Smooth muscle cell (in vitro differentiated cells): Measurements from ENCODE around the gene HTD2. TPM values are rescaled to one million over a fixed set of nuclear protein-coding genes. Genes with fewer than 3 reads are reported as not detected.

Experiments used
- DNase-seq: peaks from one replicate; lab custom pipeline; 2025; ENCODE audit not compliant: unreplicated experiment; lab: John Stamatoyannopoulos, UW
- H2AFZ ChIP-seq: fragments of 200-600 bp; sonication (generic); 2 replicates; pipeline ENCODE4 v1.6.0; 2016; ENCODE audit warnings: antibody characterized with exemption, low read depth, mild to moderate bottlenecking
- H3F3A ChIP-seq: fragments of 200-600 bp; sonication (generic); 2 replicates; pipeline ENCODE4 v1.6.0; 2017; ENCODE audit warnings: antibody characterized with exemption, low read depth
- H3K27ac ChIP-seq: fragments of 200-600 bp; sonication (generic); 2 replicates; pipeline ENCODE4 v1.5.1; 2016; ENCODE audit warnings: low read depth, mild to moderate bottlenecking
- H3K27me3 ChIP-seq: fragments of 200-600 bp; sonication (generic); 2 replicates; pipeline ENCODE4 v1.6.1; 2016; ENCODE audit warnings: low read depth, mild to moderate bottlenecking
- H3K36me3 ChIP-seq: fragments of 200-600 bp; sonication (generic); 2 replicates; pipeline ENCODE4 v1.5.1; 2016; ENCODE audit warnings: low read depth
- H3K4me1 ChIP-seq: fragments of 200-600 bp; sonication (generic); 2 replicates; pipeline ENCODE4 v1.5.1; 2016; ENCODE audit warnings: low read depth
- H3K4me2 ChIP-seq: fragments of 200-600 bp; sonication (generic); 2 replicates; pipeline ENCODE4 v1.6.0; 2016; ENCODE audit warnings: mild to moderate bottlenecking
- H3K4me3 ChIP-seq: fragments of 200-600 bp; sonication (generic); 2 replicates; pipeline ENCODE4 v1.5.1; 2016; ENCODE audit warnings: mild to moderate bottlenecking
- H3K79me2 ChIP-seq: fragments of 200-600 bp; sonication (generic); 2 replicates; pipeline ENCODE4 v1.6.0; 2016; ENCODE audit warnings: low read depth, mild to moderate bottlenecking
- H3K9ac ChIP-seq: fragments of 200-600 bp; sonication (generic); 2 replicates; pipeline ENCODE4 v1.6.0; 2016; ENCODE audit warnings: low read depth
- H3K9me3 ChIP-seq: fragments of 200-600 bp; sonication (generic); replicated peaks from 2 replicates; pipeline ENCODE4 v1.5.1; 2016; ENCODE audit warnings: low read depth
- H4K20me1 ChIP-seq: fragments of 200-600 bp; sonication (generic); 2 replicates; pipeline ENCODE4 v1.6.0; 2016; ENCODE audit warnings: low read depth
- WGBS: methylation state at CpG from one replicate; pipeline ENCODE4 v1.1.7; 2016; ENCODE audit warnings: low lambda C conversion rate; 5-methylcytosine and 5-hydroxymethylcytosine counted together
- polyA plus RNA-seq: library from polyadenylated mRNA; unstranded; fragments of >200 nt; fragmentation: Nextera tagmentation; extraction: Ambion mirVana; gene quantifications from 2 replicates; pipeline ENCODE4 v1.2.1, GENCODE V29; 2016
- total RNA-seq: library from RNA; depleted of rRNA; stranded (reverse); fragments of >200 nt; gene quantifications from 2 replicates; pipeline ENCODE4 v1.2.3, GENCODE V29; 2014
- TF ChIP-seq, protein P1 (sequence below): fragments of 200-600 bp; sonication (generic); IDR thresholded peaks from 2 replicates; pipeline ENCODE4 v1.5.1; 2017; ENCODE audit warnings: borderline replicate concordance, mild to moderate bottlenecking, antibody characterized with exemption; ENCODE audit not compliant: insufficient read depth, poor library complexity, severe bottlenecking

HTD2 gene
- total and polyA plus RNA-seq, 2 experiments from 2014 or later: 19.6 to 19.7 TPM

DNA sequence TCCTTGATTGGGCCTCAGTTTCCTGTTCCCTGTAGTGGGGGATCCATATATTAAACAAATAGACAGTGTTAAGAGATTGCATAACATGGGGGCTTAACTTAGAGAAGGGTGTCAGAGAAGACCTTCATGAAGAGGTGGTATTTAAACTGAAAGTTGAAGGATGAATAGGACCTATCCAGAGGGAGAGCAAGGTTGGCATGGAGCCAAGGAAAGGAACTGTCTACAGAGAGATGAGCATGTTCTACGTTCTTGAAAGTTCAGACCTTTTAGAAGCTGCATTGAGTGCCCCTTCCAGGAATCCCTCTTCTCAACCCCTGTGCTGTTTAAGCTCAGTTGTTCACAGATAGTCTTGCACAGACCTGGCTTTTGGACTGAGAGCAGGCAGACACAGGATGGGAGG lies 2.4 kb downstream of the HTD2 start:
- WGBS: 67% methylated on average over 1 of the region's 1 CpG
- peaks cover 47% of the 10 kb centered on the region for H4K20me1 ChIP-seq
- no peak overlapping the region for H3K4me2 ChIP-seq
- TF ChIP-seq, protein P1, sequence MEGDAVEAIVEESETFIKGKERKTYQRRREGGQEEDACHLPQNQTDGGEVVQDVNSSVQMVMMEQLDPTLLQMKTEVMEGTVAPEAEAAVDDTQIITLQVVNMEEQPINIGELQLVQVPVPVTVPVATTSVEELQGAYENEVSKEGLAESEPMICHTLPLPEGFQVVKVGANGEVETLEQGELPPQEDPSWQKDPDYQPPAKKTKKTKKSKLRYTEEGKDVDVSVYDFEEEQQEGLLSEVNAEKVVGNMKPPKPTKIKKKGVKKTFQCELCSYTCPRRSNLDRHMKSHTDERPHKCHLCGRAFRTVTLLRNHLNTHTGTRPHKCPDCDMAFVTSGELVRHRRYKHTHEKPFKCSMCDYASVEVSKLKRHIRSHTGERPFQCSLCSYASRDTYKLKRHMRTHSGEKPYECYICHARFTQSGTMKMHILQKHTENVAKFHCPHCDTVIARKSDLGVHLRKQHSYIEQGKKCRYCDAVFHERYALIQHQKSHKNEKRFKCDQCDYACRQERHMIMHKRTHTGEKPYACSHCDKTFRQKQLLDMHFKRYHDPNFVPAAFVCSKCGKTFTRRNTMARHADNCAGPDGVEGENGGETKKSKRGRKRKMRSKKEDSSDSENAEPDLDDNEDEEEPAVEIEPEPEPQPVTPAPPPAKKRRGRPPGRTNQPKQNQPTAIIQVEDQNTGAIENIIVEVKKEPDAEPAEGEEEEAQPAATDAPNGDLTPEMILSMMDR: no peak
- H2AFZ ChIP-seq: no peak overlapping the region
- no peaks in the 10 kb centered on the region for H3K27me3 ChIP-seq
- no peaks in the 10 kb centered on the region for H3F3A ChIP-seq
- H3K27ac ChIP-seq: peak overlapping the region; percentile 99
- no peaks in the 10 kb centered on the region for H3K36me3 ChIP-seq
- peaks cover 65% of the 10 kb centered on the region for H3K79me2 ChIP-seq
- no peaks in the 10 kb centered on the region for H3K9me3 ChIP-seq
- no peak for DNase-seq
- peak overlapping the region; percentile 22 for H3K9ac ChIP-seq
- no peak overlapping the region for H3K4me3 ChIP-seq
- H3K4me1 ChIP-seq: peaks cover 13% of the 10 kb centered on the region

DNA sequence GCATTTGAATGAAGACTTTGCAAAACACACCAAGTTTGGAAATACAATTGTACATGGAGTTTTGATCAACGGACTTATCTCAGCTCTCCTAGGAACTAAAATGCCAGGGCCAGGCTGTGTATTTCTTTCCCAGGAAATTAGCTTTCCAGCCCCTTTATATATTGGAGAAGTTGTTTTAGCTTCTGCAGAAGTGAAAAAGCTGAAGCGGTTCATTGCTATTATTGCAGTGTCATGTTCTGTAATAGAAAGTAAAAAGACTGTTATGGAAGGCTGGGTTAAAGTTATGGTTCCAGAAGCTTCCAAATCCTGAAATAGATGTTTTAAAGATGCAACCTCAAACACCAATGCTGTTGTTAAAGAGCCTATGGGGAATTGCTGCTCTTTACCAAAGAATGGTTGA lies 11.5 kb downstream of the HTD2 start:
- no peak for DNase-seq
- 93% methylated on average over 2 of the region's 2 CpGs for WGBS
- H3K4me3 ChIP-seq: no peak overlapping the region
- peaks cover 4% of the 10 kb centered on the region for H3K36me3 ChIP-seq
- no peaks in the 10 kb centered on the region for H3K4me1 ChIP-seq
- no peaks in the 10 kb centered on the region for H3K9me3 ChIP-seq
- TF ChIP-seq, protein P1: no peak
- H3K9ac ChIP-seq: no peak overlapping the region
- H4K20me1 ChIP-seq: peaks cover 22% of the 10 kb centered on the region
- H3K27me3 ChIP-seq: no peaks in the 10 kb centered on the region
- peaks cover 18% of the 10 kb centered on the region for H3K79me2 ChIP-seq
- peaks cover 6% of the 10 kb centered on the region for H3F3A ChIP-seq
- H3K4me2 ChIP-seq: no peak overlapping the region
- H2AFZ ChIP-seq: no peak overlapping the region
- H3K27ac ChIP-seq: no peak overlapping the region

DNA sequence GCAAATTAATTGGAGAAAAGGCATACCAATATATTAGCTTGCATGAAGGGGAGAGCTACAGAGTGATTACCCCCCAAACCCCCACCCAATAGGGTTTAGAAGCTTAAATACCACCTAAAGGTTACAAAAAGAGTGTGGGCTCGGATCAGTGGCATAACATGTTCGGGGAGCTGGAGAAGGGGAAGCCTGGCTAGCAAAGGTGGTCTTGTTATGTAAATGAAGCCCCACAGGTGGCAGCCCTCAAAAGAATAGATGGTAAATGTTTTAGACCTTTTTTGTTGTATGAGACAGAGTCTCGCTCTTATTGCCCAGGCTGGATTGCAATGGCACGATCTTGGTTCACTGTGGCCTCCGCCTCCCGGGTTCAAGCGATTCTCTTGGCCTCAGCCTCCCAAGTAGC lies 15.5 kb downstream of the HTD2 start:
- H3K4me3 ChIP-seq: no peak overlapping the region
- H3K4me1 ChIP-seq: peaks cover 6% of the 10 kb centered on the region
- H3K9ac ChIP-seq: no peak overlapping the region
- no peak for DNase-seq
- no peak overlapping the region for H3K27ac ChIP-seq
- H3K36me3 ChIP-seq: peaks cover under 1% of the 10 kb centered on the region
- no peaks in the 10 kb centered on the region for H3K79me2 ChIP-seq
- H2AFZ ChIP-seq: no peak overlapping the region
- TF ChIP-seq, protein P1: no peak
- H3K9me3 ChIP-seq: no peaks in the 10 kb centered on the region
- no peak overlapping the region for H3K4me2 ChIP-seq
- peaks cover 13% of the 10 kb centered on the region for H4K20me1 ChIP-seq
- no peaks in the 10 kb centered on the region for H3K27me3 ChIP-seq
- peaks cover 4% of the 10 kb centered on the region for H3F3A ChIP-seq
- 93% methylated on average over 7 of the region's 7 CpGs for WGBS

DNA sequence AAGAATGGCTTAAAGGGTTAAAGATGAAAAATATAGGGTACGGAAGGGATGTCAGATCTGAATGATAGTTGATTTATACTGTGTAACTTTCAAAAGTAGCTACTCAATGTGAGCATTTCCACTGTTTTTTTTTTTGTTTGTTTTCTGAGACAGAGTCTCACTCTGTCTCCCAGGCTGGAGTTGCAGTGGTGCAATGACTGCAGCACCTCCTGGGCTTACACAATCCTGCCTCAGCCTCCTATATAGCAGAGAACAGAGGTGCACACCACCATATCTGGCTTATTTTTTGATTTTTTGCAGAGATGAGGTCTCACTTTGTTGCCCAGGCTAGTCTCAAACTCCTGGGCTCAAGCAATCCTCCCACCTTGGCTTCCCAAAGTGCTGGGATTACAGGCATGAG lies 16.5 kb downstream of the HTD2 start:
- no peak overlapping the region for H3K27ac ChIP-seq
- H3K9ac ChIP-seq: no peak overlapping the region
- no peak overlapping the region for H3K4me2 ChIP-seq
- DNase-seq: no peak
- H4K20me1 ChIP-seq: peaks cover 7% of the 10 kb centered on the region
- H3K79me2 ChIP-seq: no peaks in the 10 kb centered on the region
- H3K27me3 ChIP-seq: no peaks in the 10 kb centered on the region
- H3K4me1 ChIP-seq: peaks cover 6% of the 10 kb centered on the region
- TF ChIP-seq, protein P1: no peak
- WGBS: 86% methylated on average over 1 of the region's 1 CpG
- H2AFZ ChIP-seq: no peak overlapping the region
- H3K4me3 ChIP-seq: no peak overlapping the region
- H3K9me3 ChIP-seq: no peaks in the 10 kb centered on the region
- H3K36me3 ChIP-seq: no peaks in the 10 kb centered on the region
- H3F3A ChIP-seq: no peaks in the 10 kb centered on the region
